Neural cell (in vitro differentiated cells): ENCODE data around the gene FERD3L.

Experiments used
- POLR2AphosphoS5 ChIP-seq: IDR thresholded peaks from 2 replicates; pipeline ENCODE4 v1.6.1; 2012
- TF ChIP-seq, protein P1 (sequence below): fragments of 450-650 bp; IDR thresholded peaks from 2 replicates; pipeline ENCODE4 v1.5.1; 2014; ENCODE audit warnings: antibody characterized with exemption, mild to moderate bottlenecking, moderate library complexity; ENCODE audit not compliant: poor library complexity, severe bottlenecking

GRCh38 chr7:19095353-19095860 is 49.8 kb downstream of the FERD3L start:
- TF ChIP-seq, protein P1, sequence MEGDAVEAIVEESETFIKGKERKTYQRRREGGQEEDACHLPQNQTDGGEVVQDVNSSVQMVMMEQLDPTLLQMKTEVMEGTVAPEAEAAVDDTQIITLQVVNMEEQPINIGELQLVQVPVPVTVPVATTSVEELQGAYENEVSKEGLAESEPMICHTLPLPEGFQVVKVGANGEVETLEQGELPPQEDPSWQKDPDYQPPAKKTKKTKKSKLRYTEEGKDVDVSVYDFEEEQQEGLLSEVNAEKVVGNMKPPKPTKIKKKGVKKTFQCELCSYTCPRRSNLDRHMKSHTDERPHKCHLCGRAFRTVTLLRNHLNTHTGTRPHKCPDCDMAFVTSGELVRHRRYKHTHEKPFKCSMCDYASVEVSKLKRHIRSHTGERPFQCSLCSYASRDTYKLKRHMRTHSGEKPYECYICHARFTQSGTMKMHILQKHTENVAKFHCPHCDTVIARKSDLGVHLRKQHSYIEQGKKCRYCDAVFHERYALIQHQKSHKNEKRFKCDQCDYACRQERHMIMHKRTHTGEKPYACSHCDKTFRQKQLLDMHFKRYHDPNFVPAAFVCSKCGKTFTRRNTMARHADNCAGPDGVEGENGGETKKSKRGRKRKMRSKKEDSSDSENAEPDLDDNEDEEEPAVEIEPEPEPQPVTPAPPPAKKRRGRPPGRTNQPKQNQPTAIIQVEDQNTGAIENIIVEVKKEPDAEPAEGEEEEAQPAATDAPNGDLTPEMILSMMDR = no peak
- TF ChIP-seq POLR2AphosphoS5 = no peak
